H1 (cell line): ENCODE measurements around the gene NAA38. TPM values are rescaled to one million over a fixed set of nuclear protein-coding genes. Genes with fewer than 3 reads are reported as not detected.

Source experiments
- ATF2 ChIP-seq: IDR thresholded peaks from 2 replicates; pipeline ENCODE4 v1.6.1; 2012; ENCODE audit warnings: low read length, inconsistent platforms
- BACH1 ChIP-seq: IDR thresholded peaks from 2 replicates; pipeline ENCODE4 v1.6.1; 2012; ENCODE audit warnings: low read length, improper control_type of control experiment
- CBX5 ChIP-seq: fragments of 300-800, 300-1000 bp; sonication (generic); IDR thresholded peaks from 2 replicates; pipeline ENCODE4 v1.7.1; 2016; ENCODE audit warnings: antibody characterized with exemption, low read length, low read depth
- CHD2 ChIP-seq: IDR thresholded peaks from 2 replicates; pipeline ENCODE4 v1.6.1; 2012; ENCODE audit warnings: low read length, improper control_type of control experiment
- CREB1 ChIP-seq: IDR thresholded peaks from 2 replicates; pipeline ENCODE4 v1.6.1; 2012; ENCODE audit warnings: inconsistent platforms
- EZH2 ChIP-seq: fragments of 200-600 bp; sonication (generic); IDR thresholded peaks from 2 replicates; pipeline ENCODE4 v1.7.1; 2012; ENCODE audit warnings: low read depth, mild to moderate bottlenecking, moderate library complexity, low read length, inconsistent platforms; ENCODE audit not compliant: severe bottlenecking
- HDAC2 ChIP-seq, 2 experiments: fragments of 300-600 bp in 1 of 2; sonication (generic) in 1 of 2; IDR thresholded peaks; 2 replicates each; pipeline ENCODE4 v1.6.1; 2011 to 2012; ENCODE audit warnings: low read depth in 2 of 2, low read length in 2 of 2, mild to moderate bottlenecking in 2 of 2, moderate library complexity in 2 of 2, borderline replicate concordance in 1 of 2, inconsistent platforms in 1 of 2
- HDAC6 ChIP-seq: IDR thresholded peaks from one replicate; pipeline ENCODE4 v1.7.1; 2012; ENCODE audit warnings: low read depth, mild to moderate bottlenecking, inconsistent platforms, low read length, moderate library complexity
- JUN ChIP-seq: IDR thresholded peaks from 2 replicates; pipeline ENCODE4 v1.6.1; 2011; ENCODE audit warnings: low read depth, mild to moderate bottlenecking, improper control_type of control experiment, low read length
- KDM4A ChIP-seq: IDR thresholded peaks from one replicate; pipeline ENCODE4 v1.7.1; 2012; ENCODE audit warnings: low read depth, mild to moderate bottlenecking, moderate library complexity, low read length, inconsistent platforms; ENCODE audit not compliant: severe bottlenecking
- KDM5A ChIP-seq: fragments of 200-600 bp; IDR thresholded peaks from 2 replicates; pipeline ENCODE4 v1.7.1; 2012; ENCODE audit warnings: mild to moderate bottlenecking, low read length, inconsistent platforms, mixed read lengths
- NANOG ChIP-seq: IDR thresholded peaks from 2 replicates; pipeline ENCODE4 v1.6.1; 2011; ENCODE audit warnings: low read length, low read depth, mild to moderate bottlenecking, inconsistent platforms; ENCODE audit not compliant: insufficient read depth, poor library complexity, severe bottlenecking
- POLR2A ChIP-seq, 2 experiments: IDR thresholded peaks; 1 replicate in 1 of 2; 2 replicates in 1 of 2; pipeline ENCODE4 v1.6.1; 2011; ENCODE audit warnings: low read depth in 2 of 2, low read length in 2 of 2, mild to moderate bottlenecking in 2 of 2; ENCODE audit errors: control extremely low read depth in 1 of 2
- RAD21 ChIP-seq, 2 experiments: IDR thresholded peaks in 1 of 2; conservative IDR thresholded peaks in 1 of 2; 2 replicates each; pipeline ENCODE4 v1.6.1; 2011; ENCODE audit warnings: low read depth in 2 of 2, low read length in 2 of 2, improper control_type of control experiment in 1 of 2, inconsistent platforms in 1 of 2, mild to moderate bottlenecking in 1 of 2, moderate library complexity in 1 of 2
- RFX5 ChIP-seq: IDR thresholded peaks from 2 replicates; pipeline ENCODE4 v1.6.1; 2011; ENCODE audit warnings: low read depth, low read length, improper control_type of control experiment, borderline replicate concordance
- SAP30 ChIP-seq: fragments of 300-600 bp; sonication (generic); IDR thresholded peaks from 2 replicates; pipeline ENCODE4 v1.7.1; 2012; ENCODE audit warnings: low read length, moderate library complexity, mild to moderate bottlenecking, inconsistent platforms; ENCODE audit not compliant: insufficient read depth, insufficient replicate concordance
- SP2 ChIP-seq: IDR thresholded peaks from 2 replicates; pipeline ENCODE4 v1.6.1; 2012; ENCODE audit warnings: mild to moderate bottlenecking, low read length, inconsistent platforms
- SUZ12 ChIP-seq: fragments of 200-600 bp; sonication (generic); IDR thresholded peaks from 2 replicates; pipeline ENCODE4 v1.6.1; 2012; ENCODE audit warnings: mild to moderate bottlenecking, inconsistent platforms, low read length, moderate library complexity, mixed read lengths
- TAF1 ChIP-seq: IDR thresholded peaks from 2 replicates; pipeline ENCODE4 v1.6.1; 2011; ENCODE audit warnings: mild to moderate bottlenecking, low read depth, low read length
- TCF12 ChIP-seq: IDR thresholded peaks from 2 replicates; pipeline ENCODE4 v1.6.1; 2011; ENCODE audit warnings: low read depth, mild to moderate bottlenecking, low read length
- USF2 ChIP-seq: IDR thresholded peaks from 2 replicates; pipeline ENCODE4 v1.6.1; 2011; ENCODE audit warnings: low read length, improper control_type of control experiment
- polyA plus RNA-seq, 7 experiments: library from polyadenylated mRNA; depleted of rRNA in 3 of 7; stranded (reverse) in 5 of 7; unstranded in 2 of 7; fragments of >200 nt in 5 of 7; fragments of 200-250 nt in 2 of 7; gene quantifications; 1 replicate in 5 of 7; 2 replicates in 1 of 7; 4 replicates in 1 of 7; pipeline versions ENCODE4 v1.2.1 to v1.2.3, GENCODE V29; 2011 to 2013; ENCODE audit warnings: missing spikeins in 2 of 7, mixed read lengths in 2 of 7
- total RNA-seq: library from RNA; stranded (reverse); fragmentation: NEBNext Ultra II Directional; extraction: Animal tissue kit (Norgen Biotek cat#: 25700); gene quantifications from 2 replicates; pipeline ENCODE4 v1.2.1, GENCODE V29; 2021

The NAA38 gene
- total and polyA plus RNA-seq, 2 of the 8 experiments (the other 6 are each of a cell fraction or from before 2014, with no cell fraction given): 30.2 to 109 TPM

DNA sequence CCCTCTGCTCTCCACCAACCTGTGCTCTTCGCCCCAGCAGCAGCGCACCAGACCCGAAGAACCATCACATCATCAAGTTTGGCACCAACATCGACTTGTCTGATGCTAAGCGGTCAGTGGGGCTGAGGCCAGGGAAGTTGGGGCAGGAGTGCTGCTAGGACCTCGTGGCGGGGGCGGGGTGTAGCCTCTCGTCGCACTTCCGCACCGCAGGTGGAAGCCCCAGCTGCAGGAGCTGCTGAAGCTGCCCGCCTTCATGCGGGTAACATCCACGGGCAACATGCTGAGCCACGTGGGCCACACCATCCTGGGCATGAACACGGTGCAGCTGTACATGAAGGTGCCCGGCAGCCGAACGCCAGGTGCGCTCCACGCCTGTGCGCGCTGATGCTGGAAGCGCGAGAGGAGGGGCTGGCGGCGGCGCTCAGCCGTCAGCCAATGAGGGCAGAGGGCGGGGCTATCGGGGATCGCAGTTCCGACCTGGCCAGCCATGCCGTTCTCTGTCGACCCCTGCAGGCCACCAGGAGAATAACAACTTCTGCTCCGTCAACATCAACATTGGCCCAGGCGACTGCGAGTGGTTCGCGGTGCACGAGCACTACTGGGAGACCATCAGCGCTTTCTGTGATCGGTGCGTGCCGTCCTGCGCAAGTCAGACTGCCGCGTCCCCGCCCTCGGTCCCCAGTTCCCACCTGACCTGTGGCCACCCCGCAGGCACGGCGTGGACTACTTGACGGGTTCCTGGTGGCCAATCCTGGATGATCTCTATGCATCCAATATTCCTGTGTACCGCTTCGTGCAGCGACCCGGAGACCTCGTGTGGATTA is 5.7 kb downstream of the NAA38 start (continued):
- TF ChIP-seq KDM5A: no peak
- 0 out of 2 replicates have a peak, but pooled peaks have one; percentile 36 for TF ChIP-seq BACH1
- no peak for TF ChIP-seq EZH2
- no peak for TF ChIP-seq NANOG
- TF ChIP-seq TAF1: no peak
- no peak for TF ChIP-seq JUN
- peak; percentile 82 for TF ChIP-seq KDM4A
- TF ChIP-seq ATF2: no peak
- no peak for TF ChIP-seq SUZ12
- TF ChIP-seq SP2: no peak
- TF ChIP-seq RAD21 (IDR thresholded peaks at IDR 0.05 in 1 of 2, conservative IDR thresholded peaks at IDR 0.05 in 1 of 2; ENCODE audit: low read depth in 2 of 2, low read length in 2 of 2): peak; percentile 84 to 88
- no peak for TF ChIP-seq TCF12
- no peak; the same call in 1 of the 2 replicates for TF ChIP-seq USF2
- peak; percentile 31 for TF ChIP-seq SAP30
- TF ChIP-seq CBX5: no peak
- no peak for TF ChIP-seq HDAC6
- 0 out of 4 replicates have a peak, but pooled peaks of 1 of the 2 experiments have one; percentile 83 for TF ChIP-seq HDAC2 (IDR thresholded peaks at IDR 0.05; ENCODE audit: borderline replicate concordance in 1 of 2, low read depth in 2 of 2, low read length in 2 of 2)
- TF ChIP-seq RFX5: no peak
- TF ChIP-seq CHD2: peak; percentile 47; the same call in 1 of the 2 replicates
- no peak; the same call in 1 of the 2 replicates for TF ChIP-seq CREB1
- TF ChIP-seq POLR2A (IDR thresholded peaks at IDR 0.05; ENCODE audit: control extremely low read depth in 1 of 2, low read depth in 2 of 2, low read length in 2 of 2): peak in 1 of 2 experiments; percentile 34; a peak in 1 of 3 replicates
